Stimulated activated CD4-positive, alpha-beta T cell treated with anti-CD3 and anti-CD28 coated beads, Interleukin-12 subunit alpha, Interleukin-12 subunit beta, amount 100 ng/mL, for 4 hours (primary cell): ENCODE results near the gene OR2D2.
"Not testable (repeated sequence)": the region's sequence is repeated elsewhere in the genome, so short reads cannot be mapped to it uniquely, and the experiment has no call there.

Source experiments
- DNase-seq: peaks from one replicate; pipeline ENCODE4 v3.0.0-alpha.2; 2020

Gene OR2D2

GRCh38 chr11:6876914-6877313, 15.4 kb downstream of the OR2D2 start:
- DNase-seq = no peak

- DNase-seq = no peak
Measured at GRCh38 chr11:6876325-6876724, 16.0 kb downstream of the OR2D2 start, which contains the start of gene OR10A4. OR10A4 (plus strand) TSS chr11:6876625; CDS start chr11:6876648, 23 bp downstream.

GRCh38 chr11:6875761-6876160, 16.5 kb downstream of the OR2D2 start:
- no peak for DNase-seq

- no peak for DNase-seq
Measured at GRCh38 chr11:6871278-6871677, 21.0 kb downstream of the OR2D2 start.

- DNase-seq = no peak
Measured at GRCh38 chr11:6864438-6864837, 27.9 kb downstream of the OR2D2 start.

- no peak for DNase-seq
Measured at GRCh38 chr11:6862961-6863360, 29.3 kb downstream of the OR2D2 start, which contains the start of gene OR10A2. OR10A2 (plus strand) TSS chr11:6863057; CDS start chr11:6869755, 6,698 bp downstream.

- no peak for DNase-seq
Measured at GRCh38 chr11:6856871-6857270, 35.4 kb downstream of the OR2D2 start.

- DNase-seq = no peak
Measured at GRCh38 chr11:6855971-6856541, 36.2 kb downstream of the OR2D2 start.

- not testable (repeated sequence) for DNase-seq
Measured at GRCh38 chr11:6854801-6855200, 37.5 kb downstream of the OR2D2 start.

GRCh38 chr11:6850526-6850925, 41.8 kb downstream of the OR2D2 start:
- no peak for DNase-seq

- no peak for DNase-seq
Measured at GRCh38 chr11:6845383-6845782, 46.9 kb downstream of the OR2D2 start, which contains the start of gene OR10A5. OR10A5 (plus strand) TSS chr11:6845683; CDS start chr11:6845683, 0 bp downstream.

GRCh38 chr11:6844356-6844755, 47.9 kb downstream of the OR2D2 start:
- no peak for DNase-seq

GRCh38 chr11:6843670-6844069, 48.6 kb downstream of the OR2D2 start:
- DNase-seq = no peak

- DNase-seq = no peak
Measured at GRCh38 chr11:6841694-6842093, 50.6 kb downstream of the OR2D2 start.
